HG03025 (cell line): Measurements from ENCODE around the gene FUS.

ENCODE experiments used
- ATAC-seq: cut with Tn5 transposase; IDR thresholded peaks from one replicate; pipeline ENCODE4 v1.9.1; 2021; ENCODE audit warnings: mild to moderate bottlenecking, moderate library complexity; ENCODE audit not compliant: unreplicated experiment, low FRiP score

FUS gene

GRCh38 chr16:31224092-31224955 lies 44.4 kb downstream of the FUS start:
- ATAC-seq: no peak

GRCh38 chr16:31225193-31225592 lies 45.3 kb downstream of the FUS start:
- no peak for ATAC-seq

- no peak for ATAC-seq
Observed at GRCh38 chr16:31228206-31228605, 48.3 kb downstream of the FUS start.

DNA sequence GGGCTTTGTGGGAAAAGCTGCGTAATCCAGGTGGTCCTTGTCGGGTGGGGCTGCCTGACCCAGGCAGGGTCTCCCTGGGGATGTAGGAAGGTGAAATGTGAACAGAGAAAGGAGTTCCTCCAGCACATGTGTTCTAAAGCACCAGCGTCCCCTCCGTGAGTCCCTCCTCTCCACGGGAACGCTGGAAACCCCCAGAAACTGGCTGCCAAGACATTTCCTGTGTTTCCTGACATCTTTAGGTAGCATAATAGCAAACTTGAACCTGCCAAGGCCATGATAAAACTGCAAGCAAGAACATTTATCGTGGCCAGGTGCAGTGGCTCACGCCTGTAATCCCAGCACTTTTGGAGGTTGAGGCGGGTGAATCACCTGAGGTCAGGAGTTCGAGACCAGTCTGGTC lies 49.6 kb downstream of the FUS start:
- ATAC-seq: no peak

DNA sequence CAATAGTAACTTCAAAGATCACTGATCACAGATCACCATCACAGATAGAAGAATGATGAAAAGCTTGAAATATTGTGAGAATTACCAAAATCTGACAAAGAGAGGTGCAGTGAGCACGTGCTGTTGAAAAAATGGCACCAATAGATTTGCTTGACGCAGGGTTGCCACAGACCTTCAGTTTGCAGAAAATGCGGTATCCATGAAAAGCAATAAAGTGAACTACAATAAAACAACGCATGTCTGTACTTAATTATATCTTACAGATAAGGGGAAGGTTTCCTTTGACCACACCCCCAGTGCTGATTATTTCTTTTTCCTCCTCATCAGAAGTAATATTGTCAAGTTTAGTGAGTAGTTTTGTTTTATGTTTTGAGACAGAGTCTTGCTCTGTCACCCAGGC lies 58.1 kb downstream of the FUS start:
- no peak for ATAC-seq
